Coronary artery (tissue), 2 donors: Measurements from ENCODE around the gene NDRG3.
"Not testable (repeated sequence)": the region's sequence is repeated elsewhere in the genome, so short reads cannot be mapped to it uniquely, and the experiment has no call there.

Source experiments
- DNase-seq: peaks from one replicate; pipeline ENCODE4 v3.0.0-alpha.2; 2017; ENCODE audit warnings: low spot score
- H3K27ac ChIP-seq, 2 donors: fragments of 200-600 bp; sonication (generic); one replicate each; pipeline ENCODE4 v1.5.1; 2016 to 2019
- H3K4me3 ChIP-seq: fragments of 200-600 bp; sonication (generic); 2 replicates; pipeline ENCODE4 v1.5.1; 2016; ENCODE audit warnings: mild to moderate bottlenecking, moderate library complexity
- CTCF ChIP-seq: fragments of 200-600 bp; sonication (generic); IDR thresholded peaks from one replicate; pipeline ENCODE4 v1.5.1; 2019; ENCODE audit warnings: antibody characterized with exemption

Gene NDRG3

GRCh38 chr20:36684747-36685146 is 61.1 kb downstream of the NDRG3 start:
- Histone ChIP-seq H3K27ac (no peak overlapping the region), H3K4me3 (no peak overlapping the region)
- TF ChIP-seq CTCF = no peak
- no peak for DNase-seq

- TF ChIP-seq CTCF = no peak
- Histone ChIP-seq H3K4me3 (no peak overlapping the region), H3K27ac (no peak overlapping the region)
- DNase-seq = no peak
Measured at GRCh38 chr20:36682311-36682710, 63.6 kb downstream of the NDRG3 start.

- Histone ChIP-seq H3K27ac (no peak overlapping the region), H3K4me3 (no peak overlapping the region)
- no peak for TF ChIP-seq CTCF
- no peak for DNase-seq
Measured at GRCh38 chr20:36677422-36677771, 68.5 kb downstream of the NDRG3 start.

- Histone ChIP-seq H3K27ac (no peak overlapping the region), H3K4me3 (no peak overlapping the region)
- DNase-seq = no peak
- TF ChIP-seq CTCF = no peak
Measured at GRCh38 chr20:36676701-36677421, 69.0 kb downstream of the NDRG3 start.

- H3K27ac ChIP-seq, DNase-seq, H3K4me3 ChIP-seq: not testable (repeated sequence)
Measured at GRCh38 chr20:36675545-36675944, 70.3 kb downstream of the NDRG3 start.

- no peak for DNase-seq
- Histone ChIP-seq H3K27ac (no peak overlapping the region), H3K4me3 (no peak overlapping the region)
- no peak for TF ChIP-seq CTCF
Measured at GRCh38 chr20:36672991-36673390, 72.9 kb downstream of the NDRG3 start.

- TF ChIP-seq CTCF = no peak
- H3K27ac ChIP-seq = no peak overlapping the region
- no peak for DNase-seq
- H3K4me3 ChIP-seq = no peak overlapping the region
Measured at GRCh38 chr20:36670665-36671357, 75.1 kb downstream of the NDRG3 start.
